GM12878 (cell line): Measurements from ENCODE around the gene ANKRD44.

Source experiments
- CHD2 ChIP-seq: IDR thresholded peaks from 2 replicates; pipeline ENCODE4 v1.6.1; 2011; ENCODE audit warnings: low read depth, low read length, improper control_type of control experiment, borderline replicate concordance
- ELK1 ChIP-seq: IDR thresholded peaks from 2 replicates; pipeline ENCODE4 v1.6.1; 2012; ENCODE audit warnings: low read depth, low read length, improper control_type of control experiment

- TF ChIP-seq CHD2 (no peak), ELK1 (no peak)
Measured at GRCh38 chr2:197028633-197029032, 281.9 kb downstream of the ANKRD44 start.
